Panc1 (cell line): ENCODE data around the gene LOXL3.

ENCODE experiments used
- CTCF ChIP-seq: fragments of 450-650 bp; IDR thresholded peaks from 2 replicates; pipeline ENCODE4 v1.5.1; 2017; ENCODE audit warnings: mild to moderate bottlenecking
- POLR2AphosphoS5 ChIP-seq: IDR thresholded peaks from 2 replicates; pipeline ENCODE4 v1.6.1; 2012; ENCODE audit warnings: mild to moderate bottlenecking, low read depth, low read length, moderate library complexity

GRCh38 chr2:74553892-74554819 lies at the start of gene LOXL3, which contains the start of gene DOK1:
- TF ChIP-seq CTCF: no peak
- TF ChIP-seq POLR2AphosphoS5: no peak
